Measurements from ENCODE around the gene PRDM1.
"Not testable (repeated sequence)": the region's sequence is repeated elsewhere in the genome, so short reads cannot be mapped to it uniquely, and the experiment has no call there.

The PRDM1 gene

GRCh38 chr6:106146852-106147351, 60.8 kb downstream of the PRDM1 start:
- FAIRE-seq: peak; percentile 84
- no peak for DNase-seq (ENCODE audit: insufficient read length)
- TF ChIP-seq POLR2AphosphoS5 (IDR thresholded peaks at IDR 0.05; ENCODE audit: low read depth, low read length): no peak
- no peak for TF ChIP-seq TAF1 (IDR thresholded peaks at IDR 0.05; ENCODE audit: borderline replicate concordance, low read depth, low read length)
- no peak for TF ChIP-seq POLR2A (IDR thresholded peaks at IDR 0.05; ENCODE audit: low read depth, low read length)

GRCh38 chr6:106147476-106147875, 61.3 kb downstream of the PRDM1 start:
- no peak for TF ChIP-seq TAF1 (IDR thresholded peaks at IDR 0.05; ENCODE audit: borderline replicate concordance, low read depth, low read length)
- TF ChIP-seq POLR2A (IDR thresholded peaks at IDR 0.05; ENCODE audit: low read depth, low read length): no peak
- no peak for TF ChIP-seq POLR2AphosphoS5 (IDR thresholded peaks at IDR 0.05; ENCODE audit: low read depth, low read length)
- FAIRE-seq (peak; percentile 53), DNase-seq (ENCODE audit: insufficient read length) (no peak)

GRCh38 chr6:106149472-106150069, 63.4 kb downstream of the PRDM1 start:
- DNase-seq (ENCODE audit: insufficient read length) (no peak), FAIRE-seq (peak; percentile 68)
- TF ChIP-seq POLR2AphosphoS5 (IDR thresholded peaks at IDR 0.05; ENCODE audit: low read depth, low read length): no peak
- TF ChIP-seq TAF1 (IDR thresholded peaks at IDR 0.05; ENCODE audit: borderline replicate concordance, low read depth, low read length): no peak
- TF ChIP-seq POLR2A (IDR thresholded peaks at IDR 0.05; ENCODE audit: low read depth, low read length): no peak

- not testable (repeated sequence) for FAIRE-seq
These were observed 66.3 kb downstream of the PRDM1 start for GRCh38 chr6:106152476-106152875.

GRCh38 chr6:106152952-106153351, 66.8 kb downstream of the PRDM1 start:
- FAIRE-seq: no peak
- TF ChIP-seq TAF1 (IDR thresholded peaks at IDR 0.05; ENCODE audit: borderline replicate concordance, low read depth, low read length) (no peak), POLR2AphosphoS5 (IDR thresholded peaks at IDR 0.05; ENCODE audit: low read depth, low read length) (no peak), POLR2A (IDR thresholded peaks at IDR 0.05; ENCODE audit: low read depth, low read length) (no peak)
- DNase-seq (ENCODE audit: insufficient read length): no peak

More at GRCh38 chr6:106152476-106152875, 66.3 kb downstream of the PRDM1 start:
- DNase-seq (ENCODE audit: insufficient read length): not testable (repeated sequence)

- TF ChIP-seq TAF1 (IDR thresholded peaks at IDR 0.05; ENCODE audit: borderline replicate concordance, low read depth, low read length) (no peak), POLR2AphosphoS5 (IDR thresholded peaks at IDR 0.05; ENCODE audit: low read depth, low read length) (no peak), POLR2A (IDR thresholded peaks at IDR 0.05; ENCODE audit: low read depth, low read length) (no peak)
- FAIRE-seq (no peak), DNase-seq (ENCODE audit: insufficient read length) (no peak)
These were observed 68.2 kb downstream of the PRDM1 start for GRCh38 chr6:106154326-106154725.

- FAIRE-seq: no peak
- DNase-seq (ENCODE audit: insufficient read length): no peak
These were observed 69.2 kb downstream of the PRDM1 start for GRCh38 chr6:106155219-106155830.

GRCh38 chr6:106156413-106156812, 70.3 kb downstream of the PRDM1 start:
- TF ChIP-seq POLR2A (IDR thresholded peaks at IDR 0.05; ENCODE audit: low read depth, low read length) (no peak), POLR2AphosphoS5 (IDR thresholded peaks at IDR 0.05; ENCODE audit: low read depth, low read length) (no peak), TAF1 (IDR thresholded peaks at IDR 0.05; ENCODE audit: borderline replicate concordance, low read depth, low read length) (no peak)
- DNase-seq (ENCODE audit: insufficient read length): no peak
- no peak for FAIRE-seq

More at GRCh38 chr6:106155219-106155830, 69.2 kb downstream of the PRDM1 start:
- no peak for TF ChIP-seq TAF1 (IDR thresholded peaks at IDR 0.05; ENCODE audit: borderline replicate concordance, low read depth, low read length)
- TF ChIP-seq POLR2AphosphoS5 (IDR thresholded peaks at IDR 0.05; ENCODE audit: low read depth, low read length): no peak
- TF ChIP-seq POLR2A (IDR thresholded peaks at IDR 0.05; ENCODE audit: low read depth, low read length): no peak

GRCh38 chr6:106156863-106157262, 70.7 kb downstream of the PRDM1 start:
- no peak for DNase-seq (ENCODE audit: insufficient read length)
- peak; percentile 48 for FAIRE-seq
- TF ChIP-seq POLR2A (IDR thresholded peaks at IDR 0.05; ENCODE audit: low read depth, low read length): no peak
- TF ChIP-seq TAF1 (IDR thresholded peaks at IDR 0.05; ENCODE audit: borderline replicate concordance, low read depth, low read length): no peak
- no peak for TF ChIP-seq POLR2AphosphoS5 (IDR thresholded peaks at IDR 0.05; ENCODE audit: low read depth, low read length)

GRCh38 chr6:106158816-106159215, 72.7 kb downstream of the PRDM1 start:
- FAIRE-seq (no peak), DNase-seq (ENCODE audit: insufficient read length) (no peak)
- TF ChIP-seq POLR2A (IDR thresholded peaks at IDR 0.05; ENCODE audit: low read depth, low read length) (no peak), TAF1 (IDR thresholded peaks at IDR 0.05; ENCODE audit: borderline replicate concordance, low read depth, low read length) (no peak), POLR2AphosphoS5 (IDR thresholded peaks at IDR 0.05; ENCODE audit: low read depth, low read length) (no peak)

Data from GM12892 (cell line).